Hair follicle dermal papilla cell (primary cell): ENCODE data around the gene SERF1B. TPM values are rescaled to one million over a fixed set of nuclear protein-coding genes. Genes with fewer than 3 reads are reported as not detected.

Experiments used
- small RNA-seq: library from RNA; depleted of rRNA; stranded (forward); fragments of <200 nt; gene quantifications from one replicate; pipeline ENCODE3, GENCODE V24; 2012
- total RNA-seq: library from RNA; depleted of rRNA; stranded (reverse); fragments of >200 nt; gene quantifications from 2 replicates; pipeline ENCODE4 v1.2.3, GENCODE V29; 2012

Gene SERF1B
- total RNA-seq: 10.9 and 12.4 TPM in 2 replicates

GRCh38 chr5:70025106-70025844 lies at the start of gene SERF1B:
Gene SERF1B (plus strand): TSS chr5:70025251. CDS start chr5:70025452, 201 bp downstream.

Small RNAs within 50 kb of the gene (small RNA-seq; reads per million reads assigned to genes)
- not detected for gene CDH12P2

Other genes starting within 250 kb of the SERF1B start
- gene SMN2, start 24.4 kb downstream of the SERF1B start, total RNA-seq: 30.5 and 32.3 TPM in 2 replicates